K562 (cell line): ENCODE results near the gene ZNF860. TPM values are rescaled to one million over a fixed set of nuclear protein-coding genes. Genes with fewer than 3 reads are reported as not detected.

Experiments used
- ATAC-seq: fragments of 200-7000 bp; cut with Tn5 transposase; 3 replicates; pipeline ENCODE4 v1.9.1; 2020; ENCODE audit warnings: moderate library complexity
- BruUV-seq: library from RNA; stranded (reverse); fragments of 400-500 nt; replicated peaks from 2 replicates; lab custom pipeline; 2021; lab: Mats Ljungman, UMichigan
- CTCF ChIA-PET: fragments of 300-600 bp; formaldehyde crosslinking; extraction: SDS; loops from one replicate; lab custom pipeline; 2021; ENCODE audit warnings: low intra/inter-chr PET ratio; lab: Yijun Ruan, JAX
- POLR2A ChIA-PET: fragments of 300-600, 350-650 bp; sonication (Branson Sonifier 250); formaldehyde crosslinking; extraction: SDS; loops from one replicate; lab custom pipeline; 2021; ENCODE audit warnings: antibody characterized with exemption, inconsistent platforms; lab: Yijun Ruan, JAX
- DNase-seq, 4 experiments: peaks; one replicate each; pipeline versions ENCODE4 v3.0.0 to v3.0.0-alpha.2; 2011 to 2018; ENCODE audit warnings: low spot score in 3 of 4, mixed read lengths in 3 of 4; ENCODE audit errors: extremely low read depth in 1 of 4
- FAIRE-seq: peaks from 2 replicates; lab custom pipeline; 2011; peaks lifted over from hg19 to GRCh38; lab: Jason Lieb, UNC
- H2AFZ ChIP-seq: 2 replicates; pipeline ENCODE4 v1.6.0; 2011; ENCODE audit warnings: low read depth, low read length, control low read depth, inconsistent platforms
- H3K27ac ChIP-seq: fragments of 200-600 bp; 3 replicates; pipeline ENCODE4 v1.8.0; 2011; ENCODE audit warnings: low read depth, mild to moderate bottlenecking, control low read depth, inconsistent platforms, low read length, moderate library complexity, mixed read lengths; ENCODE audit errors: extremely low read depth
- H3K27me3 ChIP-seq, 2 experiments: fragments of 300-600 bp in 1 of 2; 2 replicates in 1 of 2; 3 replicates in 1 of 2; pipeline versions ENCODE4 v1.6.0 to v1.8.0; 2011; ENCODE audit warnings: inconsistent platforms in 2 of 2, low read length in 2 of 2, mild to moderate bottlenecking in 1 of 2, mixed read lengths in 1 of 2, moderate library complexity in 1 of 2; ENCODE audit not compliant: control insufficient read depth in 2 of 2, insufficient read depth in 2 of 2
- H3K36me3 ChIP-seq: fragments of 300-600 bp; 3 replicates; pipeline ENCODE4 v1.8.0; 2011; ENCODE audit warnings: mild to moderate bottlenecking, low read length, inconsistent platforms; ENCODE audit not compliant: control insufficient read depth, insufficient read depth
- H3K4me1 ChIP-seq, 2 experiments: fragments of 200-600 bp in 1 of 2; replicated peaks in 1 of 2; 2 replicates in 1 of 2; 3 replicates in 1 of 2; pipeline versions ENCODE4 v1.5.1 to v1.8.0; 2011; ENCODE audit warnings: inconsistent platforms in 2 of 2, low read length in 2 of 2, mild to moderate bottlenecking in 1 of 2, mixed read lengths in 1 of 2, moderate library complexity in 1 of 2; ENCODE audit not compliant: control insufficient read depth in 2 of 2, insufficient read depth in 2 of 2
- H3K4me2 ChIP-seq: 2 replicates; pipeline ENCODE4 v1.6.1; 2011; ENCODE audit warnings: low read length, control low read depth, inconsistent platforms, mixed read lengths; ENCODE audit not compliant: insufficient read depth
- H3K4me3 ChIP-seq: fragments of 200-600 bp; sonication (generic), shearing (Covaris generic); 2 replicates; pipeline ENCODE4 v1.5.1; 2016; ENCODE audit warnings: control low read depth, inconsistent platforms
- H3K79me2 ChIP-seq: fragments of 200-600 bp; 3 replicates; pipeline ENCODE4 v1.8.0; 2011; ENCODE audit warnings: low read length, inconsistent platforms; ENCODE audit not compliant: control insufficient read depth, insufficient read depth
- H3K9ac ChIP-seq, 2 experiments: 2 replicates each; pipeline versions ENCODE4 v1.6.0 to v1.6.1; 2011; ENCODE audit warnings: low read depth in 2 of 2, low read length in 2 of 2, control low read depth in 1 of 2, inconsistent platforms in 1 of 2, mild to moderate bottlenecking in 1 of 2, mixed read lengths in 1 of 2; ENCODE audit not compliant: insufficient read depth in 1 of 2
- H3K9me1 ChIP-seq: one replicate; pipeline ENCODE4 v1.6.0; 2011; ENCODE audit warnings: inconsistent platforms, mild to moderate bottlenecking, low read length, moderate library complexity; ENCODE audit not compliant: control insufficient read depth, insufficient read depth
- H3K9me3 ChIP-seq: replicated peaks from 2 replicates; pipeline ENCODE4 v1.5.1; 2011; ENCODE audit warnings: low read depth, low read length, inconsistent platforms; ENCODE audit not compliant: control insufficient read depth, insufficient read depth
- H4K20me1 ChIP-seq: replicated peaks from 2 replicates; pipeline ENCODE4 v1.6.1; 2011; ENCODE audit warnings: low read length, inconsistent platforms, mixed read lengths; ENCODE audit not compliant: control insufficient read depth, insufficient read depth
- E2F3 ChIP-seq: fragments of 250-450 bp; sonication (Bioruptor Pico); IDR thresholded peaks from 2 replicates; pipeline ENCODE4 v1.4.0; 2020; ENCODE audit warnings: mild to moderate bottlenecking
- ETV1 ChIP-seq: fragments of 450-650 bp; conservative IDR thresholded peaks from 2 replicates; pipeline ENCODE4 v1.6.1; 2016; ENCODE audit warnings: missing genetic modification characterization, control low read depth, low read depth, missing compliant biosample characterization
- FUS ChIP-seq: fragments of 200-400 bp; formaldehyde crosslinking; optimal IDR thresholded peaks from 2 replicates; pipeline ENCODE3; 2017; ENCODE audit warnings: low read depth, low read length
- MCM3 ChIP-seq: fragments of 450-650 bp; IDR thresholded peaks from 2 replicates; pipeline ENCODE4 v1.6.1; 2016
- NCOA1 ChIP-seq: fragments of 450-650 bp; IDR thresholded peaks from 2 replicates; pipeline ENCODE4 v1.6.1; 2016; ENCODE audit warnings: low read depth
- RNF219 ChIP-seq: fragments of 250-450 bp; sonication (Bioruptor Pico); IDR thresholded peaks from 2 replicates; pipeline ENCODE4 v1.5.0; 2022; ENCODE audit warnings: mild to moderate bottlenecking
- ZNF184 ChIP-seq: sonication (generic); formaldehyde crosslinking; IDR thresholded peaks from 2 replicates; pipeline ENCODE4 v1.5.0; 2020; ENCODE audit warnings: missing genetic modification reagents
- ZNF212 ChIP-seq: fragments of 450-650 bp; formaldehyde crosslinking; IDR thresholded peaks from 2 replicates; pipeline ENCODE4 v1.4.0; 2020; ENCODE audit warnings: mild to moderate bottlenecking
- WGBS: fragments of 100-300 bp; shearing (Covaris generic); methylation state at CpG from one replicate; pipeline ENCODE4 v1.1.6; 2016; ENCODE audit warnings: low coverage, mixed read lengths; ENCODE audit not compliant: insufficient coverage; ENCODE audit errors: missing lambda C conversion rate; 5-methylcytosine and 5-hydroxymethylcytosine counted together
- in situ Hi-C: fragments of 300-500 bp; cut with MboI; formaldehyde crosslinking; loops from 4 replicates; pipeline ENCODE4 v1.15.0; 2018; ENCODE audit warnings: inconsistent platforms, mixed read lengths
- intact Hi-C: fragments of 100-400 bp; cut with micrococcal nuclease; formaldehyde crosslinking; loops from 2 replicates; pipeline ENCODE4 v1.14.2; 2022
- polyA plus RNA-seq, 8 experiments: library from polyadenylated mRNA; depleted of rRNA in 4 of 8; stranded (reverse) in 5 of 8; unstranded in 3 of 8; fragments of >200 nt; fragmentation: Nextera tagmentation in 2 of 8; fragmentation: Illumina TruSeq in 1 of 8; extraction: Ambion mirVana in 2 of 8; extraction: Trizol in 1 of 8; gene quantifications; 2 replicates each; pipeline versions ENCODE4 v1.2.1 to v1.2.3, GENCODE V29; 2011 to 2014; ENCODE audit warnings: inconsistent platforms in 1 of 8, missing spikeins in 1 of 8
- total RNA-seq, 7 experiments: library from RNA; depleted of rRNA in 6 of 7; stranded (reverse); fragments of >200 nt in 6 of 7; fragmentation: Illumina TruSeq in 2 of 7; extraction: Trizol in 2 of 7; gene quantifications; 2 replicates each; pipeline versions ENCODE4 v1.2.1 to v1.2.3, GENCODE V29; 2011 to 2021; ENCODE audit warnings: low replicate concordance in 1 of 7
- TF ChIP-seq, protein P1 (sequence below): fragments of 200-800 bp; sonication (Bioruptor generic); IDR thresholded peaks from 2 replicates; pipeline ENCODE4 v1.6.1; 2016; ENCODE audit warnings: missing genetic modification characterization, missing compliant biosample characterization

ZNF860 gene
- total and polyA plus RNA-seq, 9 of the 15 experiments (the other 6 are each of a cell fraction or from before 2014, with no cell fraction given), result not detected

DNA sequence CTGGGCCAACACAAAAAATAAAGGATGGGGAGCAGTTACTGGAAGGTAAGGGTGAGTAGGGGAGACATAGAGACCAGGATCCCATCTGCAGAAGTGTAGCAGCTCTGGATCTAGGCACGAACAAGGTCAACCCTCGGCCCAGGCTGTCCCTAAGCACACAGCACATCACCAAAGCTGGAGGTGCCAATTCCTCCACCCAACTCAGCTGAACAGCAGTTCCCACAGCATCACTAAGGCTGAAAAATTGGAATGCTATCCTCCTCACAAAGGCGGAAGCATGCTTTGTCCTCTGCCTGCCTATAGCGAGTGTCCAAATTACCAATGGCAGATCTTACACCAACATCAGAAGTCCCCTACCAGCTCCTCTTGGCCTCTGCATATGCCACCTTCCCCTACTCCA, 34.4 kb upstream of the ZNF860 start:
- BruUV-seq, result no TSS peak
- Histone ChIP-seq H3K27me3 (peaks cover 0 to 9% of the 10 kb centered on the region in 2 experiments; a peak in 1 of 5 replicates), H2AFZ (no peak overlapping the region), H3K79me2 (no peaks in the 10 kb centered on the region), H3K9me1 (no peaks in the 10 kb centered on the region), H3K4me1 (no peaks in the 10 kb centered on the region), H3K36me3 (no peaks in the 10 kb centered on the region), H3K9me3 (no peaks in the 10 kb centered on the region), H3K27ac (no peak overlapping the region), H3K4me2 (no peak overlapping the region), H3K4me3 (no peak overlapping the region), H3K9ac (no peak overlapping the region), H4K20me1 (no peaks in the 10 kb centered on the region)
- TF ChIP-seq NCOA1 (no peak), ZNF212 (CRISPR knock-in tag) (no peak), MCM3 (no peak), FUS (no peak), ETV1 (no peak), RNF219 (CRISPR knock-in tag) (no peak), ZNF184 (CRISPR knock-in tag) (no peak), E2F3 (no peak)
- TF ChIP-seq, protein P1, sequence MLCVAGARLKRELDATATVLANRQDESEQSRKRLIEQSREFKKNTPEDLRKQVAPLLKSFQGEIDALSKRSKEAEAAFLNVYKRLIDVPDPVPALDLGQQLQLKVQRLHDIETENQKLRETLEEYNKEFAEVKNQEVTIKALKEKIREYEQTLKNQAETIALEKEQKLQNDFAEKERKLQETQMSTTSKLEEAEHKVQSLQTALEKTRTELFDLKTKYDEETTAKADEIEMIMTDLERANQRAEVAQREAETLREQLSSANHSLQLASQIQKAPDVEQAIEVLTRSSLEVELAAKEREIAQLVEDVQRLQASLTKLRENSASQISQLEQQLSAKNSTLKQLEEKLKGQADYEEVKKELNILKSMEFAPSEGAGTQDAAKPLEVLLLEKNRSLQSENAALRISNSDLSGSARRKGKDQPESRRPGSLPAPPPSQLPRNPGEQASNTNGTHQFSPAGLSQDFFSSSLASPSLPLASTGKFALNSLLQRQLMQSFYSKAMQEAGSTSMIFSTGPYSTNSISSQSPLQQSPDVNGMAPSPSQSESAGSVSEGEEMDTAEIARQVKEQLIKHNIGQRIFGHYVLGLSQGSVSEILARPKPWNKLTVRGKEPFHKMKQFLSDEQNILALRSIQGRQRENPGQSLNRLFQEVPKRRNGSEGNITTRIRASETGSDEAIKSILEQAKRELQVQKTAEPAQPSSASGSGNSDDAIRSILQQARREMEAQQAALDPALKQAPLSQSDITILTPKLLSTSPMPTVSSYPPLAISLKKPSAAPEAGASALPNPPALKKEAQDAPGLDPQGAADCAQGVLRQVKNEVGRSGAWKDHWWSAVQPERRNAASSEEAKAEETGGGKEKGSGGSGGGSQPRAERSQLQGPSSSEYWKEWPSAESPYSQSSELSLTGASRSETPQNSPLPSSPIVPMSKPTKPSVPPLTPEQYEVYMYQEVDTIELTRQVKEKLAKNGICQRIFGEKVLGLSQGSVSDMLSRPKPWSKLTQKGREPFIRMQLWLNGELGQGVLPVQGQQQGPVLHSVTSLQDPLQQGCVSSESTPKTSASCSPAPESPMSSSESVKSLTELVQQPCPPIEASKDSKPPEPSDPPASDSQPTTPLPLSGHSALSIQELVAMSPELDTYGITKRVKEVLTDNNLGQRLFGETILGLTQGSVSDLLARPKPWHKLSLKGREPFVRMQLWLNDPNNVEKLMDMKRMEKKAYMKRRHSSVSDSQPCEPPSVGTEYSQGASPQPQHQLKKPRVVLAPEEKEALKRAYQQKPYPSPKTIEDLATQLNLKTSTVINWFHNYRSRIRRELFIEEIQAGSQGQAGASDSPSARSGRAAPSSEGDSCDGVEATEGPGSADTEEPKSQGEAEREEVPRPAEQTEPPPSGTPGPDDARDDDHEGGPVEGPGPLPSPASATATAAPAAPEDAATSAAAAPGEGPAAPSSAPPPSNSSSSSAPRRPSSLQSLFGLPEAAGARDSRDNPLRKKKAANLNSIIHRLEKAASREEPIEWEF (CRISPR knock-in tag), result no peak
- WGBS, result 0% methylated on average over 4 of the region's 4 CpGs
- DNase-seq (no peak), FAIRE-seq (no peak), ATAC-seq (no peak)
- intact Hi-C loops, result no loop called here
- POLR2A ChIA-PET, result interaction anchor here (1.0 kb wide), 1 partner anchor 9 kb away, joined by 5 read pairs; no protein-coding TSS in a partner anchor
- CTCF ChIA-PET, result no interaction called here
- in situ Hi-C loops, result no loop called here
